ENCODE results near the gene RPP21. TPM values are rescaled to one million over a fixed set of nuclear protein-coding genes. Genes with fewer than 3 reads are reported as not detected.
A peak's percentile ranks its signal among the peaks of the same experiment; 100 is the strongest.

Gene RPP21
- total RNA-seq, 4 donors from 2014 or later: 40.5 to 86.6 (median 80.8) TPM

- Histone ChIP-seq H3K4me1 (peaks cover 0 to 24% (median 11%) of the 10 kb centered on the region in 4 donors), H3K27me3 (no peaks in the 10 kb centered on the region), H3K36me3 (peaks cover 0 to 28% (median 0%) of the 10 kb centered on the region in 3 donors), H3K27ac (peak within 1 kb of the TSS; percentile 92 to 99 (median 98)), H3K4me3 (peak within 1 kb of the TSS; percentile 77 to 98 (median 83)), H3K9me3 (no peaks in the 10 kb centered on the region)
- DNase-seq: peak; percentile 93 to 95 (median 95)
- TF ChIP-seq, protein P1, sequence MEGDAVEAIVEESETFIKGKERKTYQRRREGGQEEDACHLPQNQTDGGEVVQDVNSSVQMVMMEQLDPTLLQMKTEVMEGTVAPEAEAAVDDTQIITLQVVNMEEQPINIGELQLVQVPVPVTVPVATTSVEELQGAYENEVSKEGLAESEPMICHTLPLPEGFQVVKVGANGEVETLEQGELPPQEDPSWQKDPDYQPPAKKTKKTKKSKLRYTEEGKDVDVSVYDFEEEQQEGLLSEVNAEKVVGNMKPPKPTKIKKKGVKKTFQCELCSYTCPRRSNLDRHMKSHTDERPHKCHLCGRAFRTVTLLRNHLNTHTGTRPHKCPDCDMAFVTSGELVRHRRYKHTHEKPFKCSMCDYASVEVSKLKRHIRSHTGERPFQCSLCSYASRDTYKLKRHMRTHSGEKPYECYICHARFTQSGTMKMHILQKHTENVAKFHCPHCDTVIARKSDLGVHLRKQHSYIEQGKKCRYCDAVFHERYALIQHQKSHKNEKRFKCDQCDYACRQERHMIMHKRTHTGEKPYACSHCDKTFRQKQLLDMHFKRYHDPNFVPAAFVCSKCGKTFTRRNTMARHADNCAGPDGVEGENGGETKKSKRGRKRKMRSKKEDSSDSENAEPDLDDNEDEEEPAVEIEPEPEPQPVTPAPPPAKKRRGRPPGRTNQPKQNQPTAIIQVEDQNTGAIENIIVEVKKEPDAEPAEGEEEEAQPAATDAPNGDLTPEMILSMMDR (IDR thresholded peaks at IDR 0.05): peak in 1 of 6 experiments; percentile 16
- peak; percentile 75 to 81 for TF ChIP-seq POLR2A (IDR thresholded peaks at IDR 0.05)
Measured at GRCh38 chr6:30326526-30327231, 18.3 kb upstream of the RPP21 start, which contains the start of gene TRIM39. TSS of gene TRIM39 (plus strand) at chr6:30326927. CDS start at chr6:30329318, 2,391 bp downstream.

- Histone ChIP-seq H3K36me3 (peaks cover 0 to 33% (median 0%) of the 10 kb centered on the region in 3 donors), H3K27me3 (no peaks in the 10 kb centered on the region), H3K4me1 (peaks cover 0 to 24% (median 11%) of the 10 kb centered on the region in 4 donors), H3K9me3 (no peaks in the 10 kb centered on the region), H3K4me3 (peak overlapping the region; percentile 77 to 98 (median 83)), H3K27ac (peak overlapping the region; percentile 92 to 99 (median 98))
- DNase-seq: peak in 1 of 3 donors; percentile 67
- TF ChIP-seq, protein P1 (IDR thresholded peaks at IDR 0.05): no peak
- no peak for TF ChIP-seq POLR2A (IDR thresholded peaks at IDR 0.05)
Measured at GRCh38 chr6:30327232-30327746, 17.7 kb upstream of the RPP21 start.

DNA sequence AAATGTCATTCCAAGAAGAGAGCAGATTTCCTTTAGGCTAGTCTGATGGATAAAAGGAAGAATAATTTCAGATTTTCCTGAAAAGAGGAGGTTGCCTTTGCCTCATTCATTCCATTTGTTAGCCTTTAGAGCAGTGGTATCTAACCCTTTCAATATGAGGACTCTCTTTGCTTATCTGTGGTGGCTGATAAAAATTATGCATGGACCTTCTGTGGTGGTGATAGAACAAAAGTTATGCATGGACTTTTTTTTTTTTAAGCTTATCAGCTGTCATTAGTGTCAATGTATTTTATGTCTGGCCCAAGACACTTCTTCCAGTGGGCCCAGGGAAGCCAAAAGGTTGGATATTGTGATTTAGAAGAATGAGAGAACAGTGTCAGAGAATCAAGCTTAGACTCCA, 16.6 kb upstream of the RPP21 start:
- Histone ChIP-seq H3K9me3 (no peaks in the 10 kb centered on the region), H3K4me1 (peaks cover 0 to 20% (median 11%) of the 10 kb centered on the region in 4 donors), H3K36me3 (peaks cover 0 to 34% (median 0%) of the 10 kb centered on the region in 3 donors), H3K4me3 (no peak overlapping the region), H3K27ac (no peak overlapping the region), H3K27me3 (no peaks in the 10 kb centered on the region)
- DNase-seq: no peak
- TF ChIP-seq, protein P1 (IDR thresholded peaks at IDR 0.05): no peak
- TF ChIP-seq POLR2A (IDR thresholded peaks at IDR 0.05): no peak

DNA sequence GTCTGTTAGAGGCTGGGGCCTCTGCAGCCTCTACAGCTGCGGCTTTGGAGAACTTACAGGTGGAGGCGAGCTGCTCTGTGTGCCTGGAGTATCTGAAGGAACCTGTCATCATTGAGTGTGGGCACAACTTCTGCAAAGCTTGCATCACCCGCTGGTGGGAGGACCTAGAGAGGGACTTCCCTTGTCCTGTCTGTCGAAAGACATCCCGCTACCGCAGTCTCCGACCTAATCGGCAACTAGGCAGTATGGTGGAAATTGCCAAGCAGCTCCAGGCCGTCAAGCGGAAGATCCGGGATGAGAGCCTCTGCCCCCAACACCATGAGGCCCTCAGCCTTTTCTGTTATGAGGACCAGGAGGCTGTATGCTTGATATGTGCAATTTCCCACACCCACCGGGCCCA, 15.6 kb upstream of the RPP21 start:
- Histone ChIP-seq H3K36me3 (peaks cover 0 to 41% (median 0%) of the 10 kb centered on the region in 3 donors), H3K9me3 (no peaks in the 10 kb centered on the region), H3K27ac (no peak overlapping the region), H3K4me1 (peaks cover 0 to 13% (median 9%) of the 10 kb centered on the region in 4 donors), H3K4me3 (no peak overlapping the region), H3K27me3 (no peaks in the 10 kb centered on the region)
- TF ChIP-seq, protein P1 (IDR thresholded peaks at IDR 0.05): no peak
- no peak for TF ChIP-seq POLR2A (IDR thresholded peaks at IDR 0.05)
- DNase-seq: no peak

DNA sequence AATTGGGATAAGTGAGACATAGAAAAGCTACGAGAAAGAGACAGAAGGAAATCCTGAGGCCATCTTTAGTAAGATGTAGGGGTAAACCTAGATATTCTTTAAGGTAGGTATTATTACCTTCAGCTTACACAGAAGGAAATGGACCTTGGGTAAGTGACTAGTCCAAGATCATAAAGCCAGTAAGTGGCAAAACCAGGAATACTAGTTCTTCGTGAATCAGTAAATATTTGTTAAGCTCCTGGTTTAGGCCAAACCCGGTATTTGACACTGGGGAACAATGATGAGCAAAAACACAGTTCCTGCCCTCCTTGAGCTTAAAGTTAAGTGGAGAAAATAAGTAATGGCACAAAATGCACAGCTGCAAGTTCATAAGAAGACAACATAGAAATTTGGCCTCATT, 13.0 kb upstream of the RPP21 start:
- H3K4me1 ChIP-seq: no peaks in the 10 kb centered on the region
- DNase-seq: no peak
- no peak overlapping the region for H3K4me3 ChIP-seq
- H3K27me3 ChIP-seq: no peaks in the 10 kb centered on the region
- H3K9me3 ChIP-seq: no peaks in the 10 kb centered on the region
- no peak overlapping the region for H3K27ac ChIP-seq
- H3K36me3 ChIP-seq: peaks cover 0 to 62% (median 0%) of the 10 kb centered on the region in 3 donors
- no peak for TF ChIP-seq POLR2A (IDR thresholded peaks at IDR 0.05)
- TF ChIP-seq, protein P1 (IDR thresholded peaks at IDR 0.05): no peak
